ENCODE data around the gene PRKD1.
A peak's percentile ranks its signal among the peaks of the same experiment; 100 is the strongest.
"Not testable (repeated sequence)": the region's sequence is repeated elsewhere in the genome, so short reads cannot be mapped to it uniquely, and the experiment has no call there.

Gene PRKD1

DNA sequence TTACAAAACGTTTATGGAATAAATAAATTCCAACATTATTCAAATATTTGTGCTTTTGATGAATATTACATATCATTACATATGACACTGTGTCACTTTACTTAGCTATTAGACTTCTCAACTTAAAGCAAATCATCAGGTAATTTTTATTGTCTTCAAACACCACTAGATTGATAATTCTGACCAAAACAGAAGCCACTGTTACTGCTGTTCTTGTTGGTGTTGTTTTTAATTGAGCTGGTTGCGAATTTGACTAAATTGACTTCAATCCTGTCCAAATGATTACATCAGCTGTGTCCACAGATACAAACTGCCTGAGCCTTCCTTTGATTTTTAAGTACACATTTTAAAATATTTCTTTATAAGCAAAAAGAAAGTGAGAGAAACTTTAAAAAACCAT, 29.2 kb downstream of the PRKD1 start:
- peak; percentile 36 for DNase-seq

GRCh38 chr14:29897181-29897580, 30.5 kb downstream of the PRKD1 start:
- DNase-seq, result no peak

- DNase-seq, result peak; percentile 96
Measured at GRCh38 chr14:29896354-29896821, 31.3 kb downstream of the PRKD1 start.

DNA sequence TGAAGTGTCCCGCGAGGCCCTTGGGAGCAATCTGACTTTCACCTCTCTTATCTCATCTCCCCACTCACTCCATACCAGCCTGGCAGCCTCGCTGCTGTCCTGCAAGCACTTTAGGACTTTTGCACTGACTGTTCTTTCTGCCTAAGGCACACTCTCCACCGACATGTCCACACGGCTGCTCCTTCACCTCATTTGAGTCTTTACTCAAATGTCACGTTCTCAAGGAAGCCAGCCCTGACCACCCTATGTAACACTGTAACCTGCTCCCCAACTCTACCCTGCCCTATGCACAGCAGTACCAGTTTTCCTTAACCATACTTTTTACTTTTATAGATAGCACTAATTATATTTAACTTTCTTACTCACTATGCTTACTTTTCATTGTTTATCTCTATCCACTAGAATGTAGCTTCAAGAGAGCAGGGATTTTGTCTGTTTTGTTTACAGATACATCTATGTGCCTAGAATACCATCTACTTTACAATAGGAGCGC, 32.0 kb downstream of the PRKD1 start:
- peak; percentile 96 for DNase-seq

DNA sequence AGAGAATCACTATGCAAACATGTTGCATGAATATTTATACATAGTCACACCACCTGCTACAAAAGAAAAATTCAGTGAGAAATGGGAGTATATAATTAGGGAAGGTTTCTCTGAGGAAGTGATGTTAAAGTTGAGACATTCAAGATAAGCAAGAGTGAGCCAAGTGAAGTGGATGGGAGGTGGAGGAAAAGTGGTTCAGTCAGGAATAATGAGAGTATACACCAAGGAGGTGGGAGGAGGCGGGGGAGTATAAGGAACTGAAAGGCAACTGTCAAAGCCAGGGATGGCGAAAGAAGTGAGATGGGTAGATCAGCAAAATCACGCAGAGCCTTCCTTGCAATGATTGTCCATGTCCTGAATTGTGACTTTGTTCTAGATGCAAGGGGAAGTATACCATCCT, 33.7 kb downstream of the PRKD1 start:
- no peak for DNase-seq

DNA sequence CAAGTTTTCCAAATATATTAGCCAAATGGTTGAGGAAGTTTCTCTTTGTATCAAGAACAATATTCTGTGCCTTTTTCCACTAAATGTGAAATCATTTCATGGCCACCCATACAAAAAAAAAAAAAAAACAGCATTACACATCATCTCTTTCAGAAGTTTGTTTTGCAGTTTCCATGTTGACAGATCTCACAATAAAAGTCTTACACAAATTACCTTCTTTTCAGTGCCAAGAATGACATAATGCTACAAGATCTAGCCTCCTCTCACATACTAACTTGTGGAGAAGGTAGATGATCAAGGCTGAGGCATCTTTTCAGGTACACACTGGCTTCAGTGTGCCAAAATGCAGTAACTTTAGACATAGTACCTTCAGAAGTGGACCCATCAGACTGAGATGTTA, 35.3 kb downstream of the PRKD1 start:
- no peak for DNase-seq

- no peak for DNase-seq
Measured at GRCh38 chr14:29885988-29886387, 41.7 kb downstream of the PRKD1 start.

DNA sequence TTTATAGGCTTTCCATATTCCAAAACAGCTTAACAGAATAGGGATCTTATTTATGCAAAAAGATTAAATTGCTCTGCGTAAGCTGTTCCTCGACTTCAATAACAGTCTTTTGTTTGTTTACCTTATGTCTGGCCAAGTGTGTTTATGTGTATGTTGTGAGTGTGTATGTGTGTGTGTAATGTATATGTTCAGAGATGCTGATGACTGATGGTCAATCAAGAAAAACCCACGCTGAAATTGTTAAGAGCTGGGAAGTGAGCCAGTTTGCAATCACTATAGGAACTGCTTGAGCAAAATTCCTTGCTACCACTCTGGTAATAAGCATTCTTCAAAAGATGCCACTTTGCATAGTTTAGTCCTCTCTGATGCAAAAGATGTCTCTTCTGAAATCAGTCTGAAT, 59.6 kb downstream of the PRKD1 start:
- DNase-seq, result peak; percentile 27

GRCh38 chr14:29865299-29865698, 62.3 kb downstream of the PRKD1 start:
- DNase-seq, result no peak

DNA sequence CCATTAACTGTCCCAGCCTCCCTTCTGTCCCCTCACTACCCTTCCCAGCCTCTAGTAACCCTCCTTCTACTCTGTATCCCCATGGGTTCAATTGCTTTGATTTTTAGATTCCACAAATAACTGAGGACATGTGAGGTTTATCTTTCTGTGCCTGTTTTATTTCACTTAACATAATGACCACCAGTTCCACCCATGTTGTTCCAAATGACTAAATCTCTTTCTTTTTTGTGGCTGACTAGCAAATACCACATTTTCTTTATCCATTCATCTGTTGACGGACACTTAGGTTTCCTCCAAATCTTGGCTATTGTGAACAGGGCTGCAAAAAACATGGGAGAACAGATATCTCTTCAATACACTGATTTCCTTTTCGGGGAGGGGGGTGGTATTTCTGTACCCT, 65.7 kb downstream of the PRKD1 start:
- no peak for DNase-seq

- no peak for DNase-seq
Measured at GRCh38 chr14:29858299-29858698, 69.3 kb downstream of the PRKD1 start.

DNA sequence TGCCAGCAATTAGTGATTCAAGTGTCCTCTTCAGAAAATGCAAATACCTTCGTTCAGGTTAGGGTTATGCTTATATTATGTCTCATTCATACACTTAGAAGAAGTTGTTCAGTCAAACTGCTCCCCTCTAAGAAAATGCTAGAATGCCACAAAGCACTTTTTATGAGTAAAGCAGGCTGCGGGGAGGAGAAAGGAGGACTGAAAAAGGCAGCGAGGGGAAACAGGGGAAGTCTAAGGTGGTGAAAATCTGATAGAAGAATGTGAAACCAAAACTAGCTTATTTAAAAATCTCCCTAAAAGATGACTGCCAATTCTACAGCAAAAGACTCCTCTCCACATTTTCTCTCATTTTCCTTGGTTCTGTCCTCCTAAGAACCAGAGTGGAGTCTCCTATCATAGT, 70.1 kb downstream of the PRKD1 start:
- no peak for DNase-seq

GRCh38 chr14:29856516-29856915, 71.1 kb downstream of the PRKD1 start:
- no peak for DNase-seq

- not testable (repeated sequence) for DNase-seq
Measured at GRCh38 chr14:29853691-29854090, 74.0 kb downstream of the PRKD1 start.

DNA sequence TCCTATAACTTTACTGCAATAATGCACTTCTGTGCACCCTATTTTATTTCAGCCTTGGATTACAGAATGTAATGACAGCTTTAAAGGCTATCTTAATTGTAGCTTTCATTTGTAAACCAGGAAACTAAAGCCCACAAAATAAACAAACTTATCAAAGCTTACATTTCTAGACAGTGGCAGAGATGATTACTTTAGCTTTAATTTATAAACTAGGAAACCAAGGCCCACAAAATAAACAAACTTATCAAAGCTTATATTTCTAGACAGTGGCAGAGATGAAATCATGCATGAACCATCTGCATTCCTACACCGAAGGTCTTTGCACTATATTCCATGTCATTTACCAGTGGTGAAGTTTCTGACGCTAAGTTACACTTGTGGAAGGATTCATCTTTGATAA, 74.4 kb downstream of the PRKD1 start:
- no peak for DNase-seq

GRCh38 chr14:29851397-29851796, 76.2 kb downstream of the PRKD1 start:
- DNase-seq, result no peak

GRCh38 chr14:29847056-29847380, 80.6 kb downstream of the PRKD1 start:
- no peak for DNase-seq

DNA sequence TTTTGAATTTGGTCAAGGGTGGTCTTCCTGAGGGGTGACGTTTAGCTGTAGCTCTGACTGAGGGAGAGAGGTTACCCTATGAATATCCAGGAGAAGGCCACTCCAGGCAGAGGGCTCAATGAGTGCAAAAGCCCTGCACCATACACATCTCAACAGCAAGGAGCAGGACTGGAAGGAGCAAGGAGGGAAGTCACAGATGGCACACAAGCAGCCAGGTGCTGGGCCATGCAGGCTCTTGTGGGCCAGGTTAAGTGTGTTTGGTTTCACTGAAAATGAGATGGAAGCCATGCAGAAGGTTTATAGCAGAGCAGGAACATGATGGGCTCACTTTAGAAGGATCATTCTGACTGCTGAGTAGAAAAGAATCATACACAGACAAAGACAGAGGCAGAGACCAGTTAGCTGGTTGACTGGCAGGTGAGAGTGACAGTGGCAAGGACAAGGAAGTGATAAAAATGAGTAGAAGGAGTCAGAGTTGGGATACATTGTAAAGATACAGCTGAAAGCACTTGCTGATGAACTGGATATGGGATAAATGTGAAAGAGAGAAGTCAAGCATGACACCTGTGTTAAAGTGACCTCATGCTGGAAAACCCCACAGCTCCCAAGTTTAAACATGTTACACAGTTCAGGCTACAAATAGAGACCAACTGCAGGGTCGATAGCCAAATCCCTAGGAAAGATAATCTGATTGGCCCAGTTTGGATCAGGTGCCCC, 81.2 kb downstream of the PRKD1 start:
- DNase-seq, result no peak

DNA sequence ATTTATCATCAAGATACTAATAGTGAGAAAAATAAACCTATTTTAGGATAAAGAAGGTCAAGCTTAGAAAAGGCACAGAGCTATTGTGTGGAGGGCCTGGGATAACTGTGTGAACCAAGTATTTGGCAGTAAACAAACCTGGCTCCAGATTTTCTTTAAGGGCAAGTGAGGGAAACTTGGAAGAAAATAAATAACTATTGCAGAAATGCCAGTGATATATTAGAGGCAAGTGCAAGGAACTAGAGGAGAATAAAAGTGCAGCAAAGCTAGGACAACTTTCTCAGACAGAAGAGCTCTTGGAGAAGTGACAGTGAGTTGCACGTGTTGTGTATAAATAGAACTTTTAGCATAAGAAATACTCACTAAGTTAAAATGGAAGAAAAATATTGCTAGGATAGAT, 83.7 kb downstream of the PRKD1 start:
- DNase-seq, result no peak

DNA sequence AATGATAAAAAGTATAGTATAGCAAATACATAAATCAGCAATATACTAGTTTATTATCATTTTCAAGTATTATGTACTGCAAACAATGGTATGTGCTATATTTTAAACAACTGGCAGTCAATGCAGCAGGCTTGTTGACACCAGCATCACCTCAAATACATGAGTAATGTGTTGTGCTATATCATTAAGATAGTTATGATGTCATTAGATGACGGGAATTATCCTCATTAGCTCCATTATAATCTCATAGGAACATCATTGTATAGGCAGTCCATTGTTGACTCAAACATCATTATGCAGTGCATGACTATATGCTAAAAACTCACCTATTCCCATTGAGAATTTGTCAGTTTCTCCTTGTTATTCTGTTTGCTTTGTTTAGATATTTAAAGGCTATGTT, 85.4 kb downstream of the PRKD1 start:
- DNase-seq, result no peak

DNA sequence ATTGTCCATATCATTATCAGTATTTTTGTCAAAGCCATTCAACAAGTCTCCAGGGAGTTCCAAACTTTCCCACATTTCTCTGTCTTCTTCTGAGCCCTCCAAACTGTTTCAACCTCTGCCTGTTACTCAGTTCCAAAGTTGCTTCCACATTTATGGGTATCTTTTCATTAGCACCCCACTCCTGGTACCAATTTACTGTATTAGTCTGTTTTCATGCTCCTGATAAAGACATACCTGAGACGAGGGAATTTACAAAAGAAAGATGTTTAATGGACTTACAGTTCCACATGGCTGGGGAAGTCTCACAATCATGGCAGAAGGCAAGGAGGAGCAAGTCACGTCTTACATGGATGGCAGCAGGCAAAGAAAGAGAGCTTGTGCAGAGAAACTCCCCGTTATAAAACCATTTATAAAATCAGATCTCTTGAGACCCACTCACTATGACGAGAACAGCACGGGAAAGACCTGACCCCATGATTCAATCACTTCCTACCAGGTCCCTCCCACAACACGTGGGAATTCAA, 87.2 kb downstream of the PRKD1 start:
- not testable (repeated sequence) for DNase-seq

GRCh38 chr14:29839691-29840090, 88.0 kb downstream of the PRKD1 start:
- DNase-seq, result not testable (repeated sequence)

GRCh38 chr14:29838752-29839151, 88.9 kb downstream of the PRKD1 start:
- DNase-seq, result no peak

GRCh38 chr14:29836395-29836794, 91.3 kb downstream of the PRKD1 start:
- DNase-seq, result no peak

DNA sequence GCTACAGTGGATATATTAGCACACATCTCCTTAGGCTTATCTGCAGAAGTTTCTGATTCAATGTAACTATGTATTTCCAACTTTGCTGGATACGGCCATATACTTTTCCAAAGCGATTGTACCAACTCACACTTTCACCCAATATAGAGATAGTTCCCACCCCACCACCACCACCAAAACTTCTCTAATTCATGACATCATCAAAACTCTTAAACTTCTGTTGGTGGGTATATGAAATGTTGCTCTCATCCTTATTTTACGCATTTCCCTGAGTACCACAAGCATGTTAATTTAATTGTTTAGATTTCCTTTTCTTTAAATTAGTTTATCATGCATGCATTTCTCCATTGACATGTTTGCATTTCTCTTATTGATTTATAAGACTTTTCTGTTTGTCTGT, 95.6 kb downstream of the PRKD1 start:
- DNase-seq, result no peak
